Measurements from ENCODE around the gene NNMT. TPM values are rescaled to one million over a fixed set of nuclear protein-coding genes. Genes with fewer than 3 reads are reported as not detected.

Gene NNMT
- 100 to 1,000 TPM; 157 to 968 (median 541) TPM for total RNA-seq

DNA sequence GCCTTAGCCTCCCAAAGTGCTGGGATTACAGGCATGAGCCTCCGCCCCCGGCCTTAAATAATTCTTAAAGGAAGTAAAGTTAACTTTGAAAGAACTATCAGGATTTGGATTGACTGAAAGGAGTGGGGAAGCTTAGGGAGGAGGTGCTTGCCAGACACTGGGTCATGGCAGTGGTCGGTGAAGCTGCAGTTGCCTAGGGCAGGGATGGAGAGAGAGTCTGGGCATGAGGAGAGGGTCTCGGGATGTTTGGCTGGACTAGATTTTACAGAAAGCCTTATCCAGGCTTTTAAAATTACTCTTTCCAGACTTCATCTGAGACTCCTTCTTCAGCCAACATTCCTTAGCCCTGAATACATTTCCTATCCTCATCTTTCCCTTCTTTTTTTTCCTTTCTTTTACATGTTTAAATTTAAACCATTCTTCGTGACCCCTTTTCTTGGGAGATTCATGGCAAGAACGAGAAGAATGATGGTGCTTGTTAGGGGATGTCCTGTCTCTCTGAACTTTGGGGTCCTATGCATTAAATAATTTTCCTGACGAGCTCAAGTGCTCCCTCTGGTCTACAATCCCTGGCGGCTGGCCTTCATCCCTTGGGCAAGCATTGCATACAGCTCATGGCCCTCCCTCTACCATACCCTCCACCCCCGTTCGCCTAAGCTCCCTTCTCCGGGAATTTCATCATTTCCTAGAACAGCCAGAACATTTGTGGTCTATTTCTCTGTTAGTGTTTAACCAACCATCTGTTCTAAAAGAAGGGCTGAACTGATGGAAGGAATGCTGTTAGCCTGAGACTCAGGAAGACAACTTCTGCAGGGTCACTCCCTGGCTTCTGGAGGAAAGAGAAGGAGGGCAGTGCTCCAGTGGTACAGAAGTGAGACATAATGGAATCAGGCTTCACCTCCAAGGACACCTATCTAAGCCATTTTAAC lies at the start of gene NNMT:
TSS of gene NNMT (plus strand) at position 724 of the 929 bp plus-strand sequence. CDS start at position 882, 158 bp downstream.
- TF ChIP-seq POLR2A (IDR thresholded peaks at IDR 0.05) = peak; percentile 55 to 78
- TF ChIP-seq, protein P1, sequence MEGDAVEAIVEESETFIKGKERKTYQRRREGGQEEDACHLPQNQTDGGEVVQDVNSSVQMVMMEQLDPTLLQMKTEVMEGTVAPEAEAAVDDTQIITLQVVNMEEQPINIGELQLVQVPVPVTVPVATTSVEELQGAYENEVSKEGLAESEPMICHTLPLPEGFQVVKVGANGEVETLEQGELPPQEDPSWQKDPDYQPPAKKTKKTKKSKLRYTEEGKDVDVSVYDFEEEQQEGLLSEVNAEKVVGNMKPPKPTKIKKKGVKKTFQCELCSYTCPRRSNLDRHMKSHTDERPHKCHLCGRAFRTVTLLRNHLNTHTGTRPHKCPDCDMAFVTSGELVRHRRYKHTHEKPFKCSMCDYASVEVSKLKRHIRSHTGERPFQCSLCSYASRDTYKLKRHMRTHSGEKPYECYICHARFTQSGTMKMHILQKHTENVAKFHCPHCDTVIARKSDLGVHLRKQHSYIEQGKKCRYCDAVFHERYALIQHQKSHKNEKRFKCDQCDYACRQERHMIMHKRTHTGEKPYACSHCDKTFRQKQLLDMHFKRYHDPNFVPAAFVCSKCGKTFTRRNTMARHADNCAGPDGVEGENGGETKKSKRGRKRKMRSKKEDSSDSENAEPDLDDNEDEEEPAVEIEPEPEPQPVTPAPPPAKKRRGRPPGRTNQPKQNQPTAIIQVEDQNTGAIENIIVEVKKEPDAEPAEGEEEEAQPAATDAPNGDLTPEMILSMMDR (IDR thresholded peaks at IDR 0.05 in 4 of 5, conservative IDR thresholded peaks at IDR 0.05 in 1 of 5) = no peak
- DNase-seq (peak; percentile 53 to 78), ATAC-seq (peak; percentile 41 to 57)
- peaks cover 32 to 39% of the 10 kb centered on the region in 2 donors for H3K4me1 ChIP-seq
- H3K36me3 ChIP-seq = peaks cover 0 to 16% of the 10 kb centered on the region in 2 donors
- in situ Hi-C loops (cut with MboI; ENCODE audit: low sequenced_read_pairs in 4 of 4) (loop anchor here in 2 of 4 donors (25.0 kb wide), 1 partner anchor 409 kb away; the partner anchor contains the start of gene USP28 (in 2 of the 2)), intact Hi-C loops (cut with DNase I; ENCODE audit: low total_unique reads) (loop anchor here (5.0 kb wide), 1 partner anchor 134 kb away; no protein-coding TSS in a partner anchor)
- peak within 1 kb of the TSS; percentile 47 to 62 (median 52) for H3K4me3 ChIP-seq
- no peaks in the 10 kb centered on the region for H3K27me3 ChIP-seq
- no peaks in the 10 kb centered on the region for H3K9me3 ChIP-seq
- peak within 1 kb of the TSS; percentile 68 to 83 (median 78) for H3K27ac ChIP-seq

DNA sequence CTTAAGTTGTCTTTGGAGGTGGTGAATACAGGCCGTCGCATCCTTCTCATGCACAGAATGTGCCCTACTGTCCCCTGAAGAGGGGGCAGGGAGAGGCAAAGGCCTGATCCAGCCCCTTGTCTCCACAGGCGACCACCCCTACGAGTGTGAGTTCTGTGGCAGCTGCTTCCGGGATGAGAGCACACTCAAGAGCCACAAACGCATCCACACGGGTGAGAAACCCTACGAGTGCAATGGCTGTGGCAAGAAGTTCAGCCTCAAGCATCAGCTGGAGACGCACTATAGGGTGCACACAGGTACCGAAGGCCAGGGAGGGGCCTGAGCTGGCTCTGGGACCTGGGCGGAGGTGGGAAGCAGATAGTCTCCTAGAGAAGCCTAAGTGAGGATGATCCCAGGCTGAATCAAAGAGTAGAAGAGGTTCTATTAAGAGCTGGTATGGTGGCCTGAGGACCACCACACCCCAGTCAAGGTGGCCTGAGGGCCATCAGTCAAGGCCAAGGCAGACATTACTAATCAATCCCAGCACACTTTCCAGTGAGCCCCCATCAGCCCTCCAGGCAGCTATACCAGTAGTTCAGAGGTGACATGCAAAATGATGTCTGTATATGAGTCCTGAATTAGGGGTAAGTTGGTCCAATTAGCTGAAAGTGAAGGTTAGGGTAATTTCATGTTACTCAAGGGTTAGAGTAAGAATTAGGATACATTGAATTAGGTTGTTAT lies 49.0 kb upstream of the NNMT start:
- peaks cover 64 to 66% of the 10 kb centered on the region in 2 donors for H3K4me1 ChIP-seq
- H3K27ac ChIP-seq = peak overlapping the region; percentile 90 to 99 (median 96)
- ATAC-seq (no peak), DNase-seq (no peak)
- no peak overlapping the region for H3K4me3 ChIP-seq
- no peaks in the 10 kb centered on the region for H3K9me3 ChIP-seq
- H3K27me3 ChIP-seq = no peaks in the 10 kb centered on the region
- in situ Hi-C loops (cut with MboI; ENCODE audit: low sequenced_read_pairs in 4 of 4) = loop anchor here in 1 of 4 donors (10.0 kb wide), 1 partner anchor 192 kb away; the partner anchor contains the start of gene ZBTB16
- peaks cover 2 to 94% of the 10 kb centered on the region in 2 donors for H3K36me3 ChIP-seq
- TF ChIP-seq POLR2A (IDR thresholded peaks at IDR 0.05) = no peak
- intact Hi-C loops (cut with DNase I; ENCODE audit: low total_unique reads) = no loop called here

DNA sequence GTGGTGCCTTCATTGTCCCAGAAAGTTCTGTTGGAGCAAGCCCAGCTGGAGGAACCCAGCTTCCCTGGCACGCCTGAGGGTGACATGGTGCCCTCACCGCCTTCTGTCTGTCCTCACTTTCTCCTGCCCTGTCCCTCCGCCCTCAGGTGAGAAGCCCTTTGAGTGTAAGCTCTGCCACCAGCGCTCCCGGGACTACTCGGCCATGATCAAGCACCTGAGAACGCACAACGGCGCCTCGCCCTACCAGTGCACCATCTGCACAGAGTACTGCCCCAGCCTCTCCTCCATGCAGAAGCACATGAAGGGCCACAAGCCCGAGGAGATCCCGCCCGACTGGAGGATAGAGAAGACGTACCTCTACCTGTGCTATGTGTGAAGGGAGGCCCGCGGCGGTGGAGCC lies 46.0 kb upstream of the NNMT start:
- intact Hi-C loops (cut with DNase I; ENCODE audit: low total_unique reads) (no loop called here), in situ Hi-C loops (cut with MboI; ENCODE audit: low sequenced_read_pairs in 4 of 4) (loop anchor here in 2 of 4 donors (10.0 to 25.0 kb wide), 2 partner anchors 65 to 363 kb away; partner anchors contain the start of gene USP28 (in 1 of the 2))
- H3K4me1 ChIP-seq = peaks cover 64% of the 10 kb centered on the region in 2 donors

DNA sequence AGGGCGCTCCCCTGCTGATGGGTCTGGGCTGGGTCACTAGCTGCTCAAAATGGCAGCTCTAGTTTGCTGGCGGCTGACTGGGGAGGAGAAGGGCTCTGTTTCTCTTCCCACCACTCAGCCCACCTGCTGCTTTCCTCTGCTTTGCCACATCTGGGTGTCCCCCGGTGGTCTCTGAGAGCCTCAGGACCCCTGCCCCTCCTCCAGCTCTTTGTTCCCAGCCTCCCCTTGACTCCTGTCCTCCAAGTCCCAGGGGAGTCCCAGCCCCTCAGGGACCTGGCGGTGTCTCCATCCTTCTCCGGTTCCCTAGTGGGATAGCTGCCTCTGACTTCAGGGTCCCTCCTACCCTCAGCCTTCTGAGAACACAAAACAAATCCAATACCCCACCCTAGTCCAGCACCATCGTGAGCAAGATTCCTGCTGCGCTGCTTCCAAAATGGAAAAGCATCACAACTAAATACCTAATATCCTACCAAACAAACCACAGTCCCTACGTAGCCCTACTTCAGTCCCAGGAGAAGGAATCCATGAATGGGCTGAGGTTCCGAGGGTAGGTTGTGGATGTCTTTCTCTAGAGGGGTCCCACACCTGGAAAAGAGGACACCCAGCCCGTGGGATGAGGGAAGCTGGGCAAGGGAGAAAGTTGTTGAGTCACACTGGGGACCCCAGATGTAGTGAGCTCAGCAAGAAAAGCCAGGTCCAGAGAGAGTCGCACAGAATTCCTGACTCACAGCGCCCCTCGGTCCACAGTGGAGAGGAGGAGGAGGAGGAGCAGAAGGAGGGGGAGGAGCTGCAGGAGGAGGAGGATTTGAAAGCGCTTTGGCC lies 45.0 kb upstream of the NNMT start:
- Histone ChIP-seq H3K27me3 (no peaks in the 10 kb centered on the region), H3K4me1 (peaks cover 70 to 74% of the 10 kb centered on the region in 2 donors), H3K9me3 (no peaks in the 10 kb centered on the region), H3K36me3 (peaks cover 2 to 76% of the 10 kb centered on the region in 2 donors), H3K27ac (peak overlapping the region; percentile 87 to 98 (median 95)), H3K4me3 (no peak overlapping the region)
- intact Hi-C loops (cut with DNase I; ENCODE audit: low total_unique reads) (no loop called here), in situ Hi-C loops (cut with MboI; ENCODE audit: low sequenced_read_pairs in 4 of 4) (loop anchor here in 2 of 4 donors (10.0 to 25.0 kb wide), 2 partner anchors 66 to 364 kb away; partner anchors contain the start of gene USP28 (in 1 of the 2))
- ATAC-seq (peak; percentile 37 to 45), DNase-seq (peak in 1 of 2 donors; percentile 73)
- TF ChIP-seq, protein P1 (IDR thresholded peaks at IDR 0.05 in 4 of 5, conservative IDR thresholded peaks at IDR 0.05 in 1 of 5) = no peak
- peak; percentile 1 to 9 for TF ChIP-seq POLR2A (IDR thresholded peaks at IDR 0.05)

More for the DNA sequence above, 46.0 kb upstream of the NNMT start:
- peak; percentile 38 to 39 for ATAC-seq
- no peak for TF ChIP-seq POLR2A (IDR thresholded peaks at IDR 0.05)
- TF ChIP-seq, protein P1 (IDR thresholded peaks at IDR 0.05 in 4 of 5, conservative IDR thresholded peaks at IDR 0.05 in 1 of 5) = no peak
- H3K27me3 ChIP-seq = no peaks in the 10 kb centered on the region
- H3K36me3 ChIP-seq = peaks cover 2 to 85% of the 10 kb centered on the region in 2 donors
- DNase-seq = peak in 1 of 2 donors; percentile 73
- peak overlapping the region; percentile 87 to 98 (median 95) for H3K27ac ChIP-seq
- H3K4me3 ChIP-seq = no peak overlapping the region
- no peaks in the 10 kb centered on the region for H3K9me3 ChIP-seq

All from gastrocnemius medialis (tissue), 4 donors.